Loucy (cell line): ENCODE data around the gene INTS2.
A peak's percentile ranks its signal among the peaks of the same experiment; 100 is the strongest.

ENCODE experiments used
- H2AFZ ChIP-seq: fragments of 200-600 bp; sonication (generic); 2 replicates; pipeline ENCODE4 v1.6.0; 2016; ENCODE audit warnings: antibody characterized with exemption, mild to moderate bottlenecking, low read length, moderate library complexity
- H3F3A ChIP-seq: fragments of 200-600 bp; 2 replicates; pipeline ENCODE4 v1.6.0; 2016; ENCODE audit warnings: antibody characterized with exemption, low read depth, mild to moderate bottlenecking
- H3K27me3 ChIP-seq: fragments of 200-600 bp; sonication (generic); 2 replicates; pipeline ENCODE4 v1.6.1; 2014; ENCODE audit warnings: low read length, mild to moderate bottlenecking; ENCODE audit not compliant: insufficient read depth, poor library complexity, severe bottlenecking
- H3K36me3 ChIP-seq: fragments of 200-600 bp; sonication (generic); 2 replicates; pipeline ENCODE4 v1.6.1; 2016; ENCODE audit warnings: low read length; ENCODE audit not compliant: insufficient read depth
- H3K4me1 ChIP-seq: fragments of 200-600 bp; sonication (generic); 2 replicates; pipeline ENCODE4 v1.5.1; 2014; ENCODE audit warnings: low read length, mild to moderate bottlenecking; ENCODE audit not compliant: insufficient read depth, poor library complexity, severe bottlenecking
- H3K4me2 ChIP-seq: fragments of 200-600 bp; sonication (generic); 2 replicates; pipeline ENCODE4 v1.6.0; 2014; ENCODE audit warnings: antibody characterized with exemption, low read length, low read depth, mild to moderate bottlenecking; ENCODE audit not compliant: poor library complexity, severe bottlenecking
- H3K4me3 ChIP-seq: fragments of 200-600 bp; sonication (generic); 2 replicates; pipeline ENCODE4 v1.5.1; 2014; ENCODE audit warnings: low read length, mild to moderate bottlenecking, mixed read lengths; ENCODE audit not compliant: poor library complexity, severe bottlenecking
- H3K79me2 ChIP-seq: fragments of 200-600 bp; sonication (generic); 2 replicates; pipeline ENCODE4 v1.6.1; 2014; ENCODE audit warnings: low read length; ENCODE audit not compliant: insufficient read depth
- H3K9ac ChIP-seq: fragments of 200-600 bp; sonication (generic); 2 replicates; pipeline ENCODE4 v1.6.0; 2014; ENCODE audit warnings: mild to moderate bottlenecking, low read depth, low read length, moderate library complexity; ENCODE audit not compliant: poor library complexity, severe bottlenecking
- H3K9me2 ChIP-seq: fragments of 200-600 bp; sonication (generic); replicated peaks from 2 replicates; pipeline ENCODE4 v1.6.1; 2016; ENCODE audit warnings: low read depth, low read length, mixed read lengths
- H3K9me3 ChIP-seq: fragments of 200-600 bp; sonication (generic); 2 replicates; pipeline ENCODE4 v1.6.1; 2014; ENCODE audit warnings: mild to moderate bottlenecking, antibody characterized with exemption, low read length, low read depth; ENCODE audit not compliant: insufficient read depth
- H4K20me1 ChIP-seq: fragments of 200-600 bp; sonication (generic); 2 replicates; pipeline ENCODE4 v1.6.0; 2014; ENCODE audit warnings: antibody characterized with exemption, low read length, mild to moderate bottlenecking; ENCODE audit not compliant: insufficient read depth, poor library complexity, severe bottlenecking
- EZH2phosphoT487 ChIP-seq: fragments of 200-600 bp; IDR thresholded peaks from 2 replicates; pipeline ENCODE4 v1.6.1; 2018; ENCODE audit warnings: antibody characterized with exemption, mild to moderate bottlenecking, moderate library complexity, borderline replicate concordance
- TF ChIP-seq, protein P1 (sequence below): fragments of 200-600 bp; sonication (generic); conservative IDR thresholded peaks from 2 replicates; pipeline ENCODE4 v1.5.1; 2014; ENCODE audit warnings: mild to moderate bottlenecking, antibody characterized with exemption, low read length

INTS2 gene

DNA sequence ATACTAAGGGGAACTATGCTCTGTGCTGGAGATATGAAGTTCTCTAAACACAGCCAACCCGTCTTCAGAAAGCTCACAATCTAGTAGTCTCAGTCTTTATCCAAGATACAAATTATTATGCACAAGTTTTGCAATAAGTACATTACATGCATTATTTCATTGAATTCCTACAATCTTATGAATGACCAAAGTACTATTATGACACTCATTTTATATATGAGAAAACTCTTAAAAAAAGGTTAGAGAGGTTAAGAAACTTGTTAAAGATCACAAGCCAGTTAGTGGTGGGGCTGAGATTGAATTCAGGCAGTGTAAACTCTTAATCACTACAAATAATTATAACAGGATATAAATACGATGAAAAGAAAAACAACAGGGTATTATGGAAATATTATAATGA is 59.7 kb downstream of the INTS2 start:
- 0 out of 2 replicates have a peak, but pooled peaks cover 3% of the 10 kb centered on the region for H3F3A ChIP-seq
- no peak overlapping the region for H3K4me2 ChIP-seq
- no peaks in the 10 kb centered on the region for H4K20me1 ChIP-seq
- H3K9me2 ChIP-seq, result no peaks in the 10 kb centered on the region
- peaks cover 48% of the 10 kb centered on the region; the same call in 1 of the 2 replicates for H3K36me3 ChIP-seq
- H3K4me1 ChIP-seq, result peaks cover 6% of the 10 kb centered on the region
- H3K79me2 ChIP-seq, result no peaks in the 10 kb centered on the region
- no peak for TF ChIP-seq EZH2phosphoT487
- no peak overlapping the region for H3K9ac ChIP-seq
- H3K27me3 ChIP-seq, result no peaks in the 10 kb centered on the region
- no peak overlapping the region for H3K4me3 ChIP-seq
- H2AFZ ChIP-seq, result no peak overlapping the region
- no peaks in the 10 kb centered on the region for H3K9me3 ChIP-seq

DNA sequence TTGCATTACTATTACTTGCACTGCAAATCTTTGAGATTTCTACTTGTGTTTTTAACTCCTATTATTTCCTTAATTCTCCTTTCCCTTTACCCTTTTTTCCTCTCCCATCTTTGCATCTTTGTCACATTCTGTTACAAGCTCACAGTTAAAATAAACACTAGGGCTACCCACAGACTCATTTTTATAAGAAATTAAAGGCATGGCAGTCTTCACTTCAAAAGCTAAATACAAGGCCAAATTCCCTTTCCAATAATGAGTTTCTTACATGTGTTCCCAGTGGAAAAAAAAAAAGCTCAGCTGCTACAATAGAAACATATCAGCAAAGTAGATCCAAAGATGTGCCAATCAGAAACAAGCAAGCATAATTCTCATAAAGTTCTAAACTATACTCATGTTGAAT is 60.7 kb downstream of the INTS2 start:
- Histone ChIP-seq H3K4me2 (no peak overlapping the region), H2AFZ (no peak overlapping the region), H3K27me3 (no peaks in the 10 kb centered on the region), H3K4me1 (peaks cover 11% of the 10 kb centered on the region), H3K79me2 (peaks cover 9% of the 10 kb centered on the region), H3K9me2 (no peaks in the 10 kb centered on the region), H3F3A (0 out of 2 replicates have a peak, but pooled peaks cover 3% of the 10 kb centered on the region), H3K9me3 (no peaks in the 10 kb centered on the region), H3K36me3 (peaks cover 46% of the 10 kb centered on the region; the same call in 1 of the 2 replicates), H3K9ac (no peak overlapping the region), H3K4me3 (no peak overlapping the region), H4K20me1 (no peaks in the 10 kb centered on the region)
- TF ChIP-seq, protein P1, sequence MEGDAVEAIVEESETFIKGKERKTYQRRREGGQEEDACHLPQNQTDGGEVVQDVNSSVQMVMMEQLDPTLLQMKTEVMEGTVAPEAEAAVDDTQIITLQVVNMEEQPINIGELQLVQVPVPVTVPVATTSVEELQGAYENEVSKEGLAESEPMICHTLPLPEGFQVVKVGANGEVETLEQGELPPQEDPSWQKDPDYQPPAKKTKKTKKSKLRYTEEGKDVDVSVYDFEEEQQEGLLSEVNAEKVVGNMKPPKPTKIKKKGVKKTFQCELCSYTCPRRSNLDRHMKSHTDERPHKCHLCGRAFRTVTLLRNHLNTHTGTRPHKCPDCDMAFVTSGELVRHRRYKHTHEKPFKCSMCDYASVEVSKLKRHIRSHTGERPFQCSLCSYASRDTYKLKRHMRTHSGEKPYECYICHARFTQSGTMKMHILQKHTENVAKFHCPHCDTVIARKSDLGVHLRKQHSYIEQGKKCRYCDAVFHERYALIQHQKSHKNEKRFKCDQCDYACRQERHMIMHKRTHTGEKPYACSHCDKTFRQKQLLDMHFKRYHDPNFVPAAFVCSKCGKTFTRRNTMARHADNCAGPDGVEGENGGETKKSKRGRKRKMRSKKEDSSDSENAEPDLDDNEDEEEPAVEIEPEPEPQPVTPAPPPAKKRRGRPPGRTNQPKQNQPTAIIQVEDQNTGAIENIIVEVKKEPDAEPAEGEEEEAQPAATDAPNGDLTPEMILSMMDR, result no peak
- TF ChIP-seq EZH2phosphoT487, result no peak

DNA sequence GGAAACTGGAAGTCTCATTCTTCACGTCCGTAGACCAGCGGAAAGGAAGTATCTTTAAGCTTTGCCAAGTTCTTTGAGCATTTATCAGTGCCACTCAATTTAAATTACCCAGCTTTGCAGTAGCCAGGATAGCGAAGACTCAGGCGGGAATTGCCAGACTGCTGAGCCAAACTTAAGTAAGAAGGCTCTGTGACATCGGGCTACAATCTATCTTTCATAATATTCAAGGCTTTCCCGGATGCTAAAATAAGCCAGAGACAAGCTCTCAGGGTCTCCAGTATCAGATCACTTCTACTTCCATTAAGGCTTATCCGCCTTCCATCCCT is 64.0 kb downstream of the INTS2 start:
- H3K36me3 ChIP-seq, result peaks cover 14% of the 10 kb centered on the region; the same call in 1 of the 2 replicates
- peaks cover 42% of the 10 kb centered on the region for H3K79me2 ChIP-seq
- no peaks in the 10 kb centered on the region for H3K9me2 ChIP-seq
- peak overlapping the region; percentile 94 for H2AFZ ChIP-seq
- peaks cover 40% of the 10 kb centered on the region for H3K4me1 ChIP-seq
- TF ChIP-seq, protein P1, result no peak
- TF ChIP-seq EZH2phosphoT487, result no peak
- peaks cover 7% of the 10 kb centered on the region for H4K20me1 ChIP-seq
- H3F3A ChIP-seq, result 0 out of 2 replicates have a peak, but pooled peaks cover 3% of the 10 kb centered on the region
- H3K4me2 ChIP-seq, result peak overlapping the region; percentile 90
- H3K9ac ChIP-seq, result peak overlapping the region; percentile 79
- no peaks in the 10 kb centered on the region for H3K9me3 ChIP-seq
- H3K4me3 ChIP-seq, result peak overlapping the region; percentile 80
- H3K27me3 ChIP-seq, result no peaks in the 10 kb centered on the region
